Measurements from ENCODE around the gene AGBL4.

GRCh38 chr1:48977273-48977672 is 1046.5 kb downstream of the AGBL4 start:
- no peak for TF ChIP-seq CTCF (IDR thresholded peaks at IDR 0.05)
- no peak for TF ChIP-seq POLR2A (IDR thresholded peaks at IDR 0.05)
- no peak for TF ChIP-seq EP300 (IDR thresholded peaks at IDR 0.05)
